ENCODE measurements around the gene FNDC11. TPM values are rescaled to one million over a fixed set of nuclear protein-coding genes. Genes with fewer than 3 reads are reported as not detected.

Gene FNDC11
- total RNA-seq, 6 experiments from 2014 or later: not detected

DNA sequence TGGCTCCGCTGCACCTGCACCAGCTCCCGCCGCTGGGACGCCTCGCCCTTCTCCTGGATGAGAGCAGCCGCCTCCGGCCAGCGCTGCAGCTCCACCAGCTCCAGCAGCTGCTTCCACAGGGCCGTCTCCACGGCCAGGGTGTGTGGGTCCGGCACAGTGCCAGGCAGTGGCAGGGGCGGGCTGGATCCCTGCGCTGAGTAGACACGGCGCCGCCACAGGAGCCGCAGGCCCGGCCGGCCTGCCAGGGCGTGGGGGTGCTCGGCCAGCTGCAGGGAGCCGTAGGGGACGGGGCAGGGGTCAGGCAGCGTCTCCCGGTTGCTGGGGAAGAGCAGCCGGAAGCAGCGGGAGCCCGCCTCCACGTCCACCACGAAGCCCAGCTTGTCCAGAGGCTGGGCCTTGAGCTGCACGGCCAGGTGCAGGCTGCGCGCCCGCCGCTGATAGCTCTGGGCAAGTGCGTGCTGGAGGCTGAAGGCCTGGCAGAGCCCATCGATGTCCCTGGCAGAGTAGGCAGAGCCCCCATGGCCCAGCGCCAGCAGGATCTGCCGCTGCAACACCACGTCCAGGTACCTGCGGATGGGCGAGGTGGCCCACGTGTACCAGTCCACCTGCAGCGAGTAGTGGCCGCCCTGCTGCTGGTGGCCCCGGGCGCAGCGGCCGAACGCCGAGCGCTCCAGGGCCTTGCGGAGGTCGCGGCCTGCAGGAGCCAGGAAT lies 9.4 kb downstream of the FNDC11 start:
- H3K9me3 Mint-ChIP-seq: no peaks in the 10 kb centered on the region; the same call in 1 of the 2 replicates
- no peak overlapping the region for H3K27ac Mint-ChIP-seq
- DNase-seq: no peak
- H3K36me3 Mint-ChIP-seq (ENCODE audit: low read depth): peaks cover 4% of the 10 kb centered on the region; the same call in 1 of the 2 replicates
- H3K4me1 Mint-ChIP-seq (ENCODE audit: low read depth): no peaks in the 10 kb centered on the region
- H3K27me3 Mint-ChIP-seq (ENCODE audit: insufficient read depth): no peaks in the 10 kb centered on the region
- TF ChIP-seq, protein P1, sequence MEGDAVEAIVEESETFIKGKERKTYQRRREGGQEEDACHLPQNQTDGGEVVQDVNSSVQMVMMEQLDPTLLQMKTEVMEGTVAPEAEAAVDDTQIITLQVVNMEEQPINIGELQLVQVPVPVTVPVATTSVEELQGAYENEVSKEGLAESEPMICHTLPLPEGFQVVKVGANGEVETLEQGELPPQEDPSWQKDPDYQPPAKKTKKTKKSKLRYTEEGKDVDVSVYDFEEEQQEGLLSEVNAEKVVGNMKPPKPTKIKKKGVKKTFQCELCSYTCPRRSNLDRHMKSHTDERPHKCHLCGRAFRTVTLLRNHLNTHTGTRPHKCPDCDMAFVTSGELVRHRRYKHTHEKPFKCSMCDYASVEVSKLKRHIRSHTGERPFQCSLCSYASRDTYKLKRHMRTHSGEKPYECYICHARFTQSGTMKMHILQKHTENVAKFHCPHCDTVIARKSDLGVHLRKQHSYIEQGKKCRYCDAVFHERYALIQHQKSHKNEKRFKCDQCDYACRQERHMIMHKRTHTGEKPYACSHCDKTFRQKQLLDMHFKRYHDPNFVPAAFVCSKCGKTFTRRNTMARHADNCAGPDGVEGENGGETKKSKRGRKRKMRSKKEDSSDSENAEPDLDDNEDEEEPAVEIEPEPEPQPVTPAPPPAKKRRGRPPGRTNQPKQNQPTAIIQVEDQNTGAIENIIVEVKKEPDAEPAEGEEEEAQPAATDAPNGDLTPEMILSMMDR (IDR thresholded peaks at IDR 0.05): no peak
- no peak overlapping the region for H3K4me3 Mint-ChIP-seq

DNA sequence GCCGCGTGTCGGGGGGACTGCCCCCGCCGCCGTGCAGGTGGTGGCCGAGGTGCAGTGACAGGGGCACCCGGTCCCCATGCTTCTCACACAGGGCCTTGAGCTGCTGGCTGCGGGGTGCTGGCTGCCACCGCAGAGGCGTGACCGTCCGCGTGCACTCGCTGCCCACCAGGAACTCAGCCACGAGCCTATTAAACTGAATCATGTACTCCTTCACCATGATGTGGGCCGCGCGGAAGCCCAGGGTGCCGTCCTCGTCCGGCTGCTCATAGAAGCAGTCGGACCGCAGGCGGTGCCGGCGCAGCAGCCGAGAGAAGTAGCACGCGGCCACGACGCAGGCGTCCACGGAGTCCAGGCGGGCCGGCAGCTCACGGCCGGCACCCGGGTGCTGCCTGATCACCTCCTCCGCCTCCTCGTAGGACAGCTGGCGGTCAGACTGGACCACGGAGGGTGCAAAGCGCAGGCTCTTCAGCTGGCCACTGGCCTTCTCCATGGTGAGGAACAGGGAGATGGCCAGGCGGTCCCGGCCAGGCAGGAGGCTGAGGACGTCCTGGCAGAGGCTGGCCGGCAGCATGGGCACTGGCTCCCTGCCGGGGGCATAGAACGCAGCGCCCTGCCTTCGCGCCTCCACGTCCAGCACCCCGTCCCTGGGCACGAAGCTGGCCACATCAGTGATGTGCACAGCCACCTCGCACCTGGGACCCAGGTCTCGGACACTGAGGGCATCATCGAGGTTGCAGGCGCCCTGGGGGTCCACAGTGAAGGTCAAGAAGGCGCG lies 10.3 kb downstream of the FNDC11 start:
- no peak for DNase-seq
- Mint-ChIP-seq H3K9me3 (no peaks in the 10 kb centered on the region; the same call in 1 of the 2 replicates), H3K27ac (no peak overlapping the region), H3K4me3 (no peak overlapping the region), H3K4me1 (ENCODE audit: low read depth) (no peaks in the 10 kb centered on the region), H3K36me3 (ENCODE audit: low read depth) (peaks cover 4% of the 10 kb centered on the region; the same call in 1 of the 2 replicates), H3K27me3 (ENCODE audit: insufficient read depth) (no peaks in the 10 kb centered on the region)
- TF ChIP-seq, protein P1 (IDR thresholded peaks at IDR 0.05): no peak

DNA sequence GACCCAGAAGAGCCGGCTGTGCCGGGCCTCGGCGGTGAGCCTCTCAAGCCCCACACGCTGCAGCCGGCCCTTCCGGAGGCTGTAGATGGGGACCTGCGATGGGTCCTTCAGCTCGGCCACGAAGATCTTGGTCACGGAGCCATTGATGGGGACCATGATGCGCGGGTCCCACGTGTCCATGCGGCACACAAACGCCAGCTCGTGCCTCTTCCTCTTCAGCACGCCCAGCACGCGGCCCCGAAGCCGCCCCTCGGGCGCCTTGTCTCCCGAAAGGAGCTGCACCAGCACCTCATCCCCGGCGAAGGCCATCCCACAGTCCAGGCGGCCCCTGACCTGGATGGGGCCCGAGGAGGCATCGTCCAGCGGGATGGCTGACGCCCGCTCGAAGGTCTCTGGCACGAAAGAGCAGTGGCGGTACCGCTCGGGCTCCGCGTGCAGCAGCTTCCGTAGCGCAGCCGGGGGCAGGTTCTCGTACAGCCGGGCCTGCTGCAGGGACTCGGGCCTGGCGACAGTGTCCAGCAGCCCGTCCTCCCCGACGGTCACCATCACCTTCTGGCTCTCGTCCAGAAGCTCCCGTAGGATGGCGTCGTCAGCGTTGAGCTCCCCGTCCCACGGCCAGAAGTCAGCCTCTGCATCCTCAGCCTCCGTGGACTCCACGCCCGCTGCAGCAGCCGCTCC lies 11.2 kb downstream of the FNDC11 start:
- Mint-ChIP-seq H3K4me3 (no peak overlapping the region), H3K36me3 (ENCODE audit: low read depth) (peaks cover 4% of the 10 kb centered on the region; the same call in 1 of the 2 replicates), H3K27ac (no peak overlapping the region), H3K9me3 (no peaks in the 10 kb centered on the region; the same call in 1 of the 2 replicates), H3K27me3 (ENCODE audit: insufficient read depth) (no peaks in the 10 kb centered on the region), H3K4me1 (ENCODE audit: low read depth) (no peaks in the 10 kb centered on the region)
- TF ChIP-seq, protein P1 (IDR thresholded peaks at IDR 0.05): no peak
- no peak for DNase-seq

DNA sequence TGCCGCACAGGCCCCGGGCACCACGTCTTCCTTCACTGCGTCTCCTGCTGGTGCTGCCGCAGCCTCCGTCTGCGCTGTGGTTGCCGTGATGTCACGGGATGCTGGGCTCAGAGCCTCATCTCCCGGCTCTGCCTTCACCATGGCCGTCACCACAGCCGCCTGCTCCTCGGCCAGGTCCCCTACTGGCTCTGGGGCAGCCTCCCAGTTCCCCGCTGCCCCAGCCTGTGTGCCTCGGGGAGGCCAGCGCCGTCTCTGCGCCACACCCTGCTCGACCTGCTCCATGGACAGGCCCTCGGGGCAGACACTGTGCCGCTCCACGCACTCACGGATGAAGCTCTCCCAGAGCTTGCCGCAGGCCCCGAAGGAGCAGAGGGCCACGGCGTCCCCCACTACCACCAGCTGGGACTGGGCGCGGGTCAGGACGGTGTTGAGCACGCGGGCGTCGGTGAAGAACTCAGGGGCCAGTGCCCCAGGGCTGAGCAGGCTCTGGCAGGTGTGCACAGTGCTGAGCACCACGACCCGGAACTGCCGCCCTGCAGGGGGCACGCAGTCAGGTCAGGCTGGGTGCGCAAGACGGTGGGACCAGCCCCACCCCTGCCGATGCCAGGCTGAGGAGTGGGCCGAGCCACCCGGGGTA lies 11.9 kb downstream of the FNDC11 start:
- H3K9me3 Mint-ChIP-seq: no peaks in the 10 kb centered on the region
- TF ChIP-seq, protein P1 (IDR thresholded peaks at IDR 0.05): no peak
- H3K4me1 Mint-ChIP-seq (ENCODE audit: low read depth): no peaks in the 10 kb centered on the region
- H3K36me3 Mint-ChIP-seq (ENCODE audit: low read depth): no peaks in the 10 kb centered on the region
- H3K27me3 Mint-ChIP-seq (ENCODE audit: insufficient read depth): no peaks in the 10 kb centered on the region
- DNase-seq: no peak
- no peak overlapping the region for H3K4me3 Mint-ChIP-seq
- H3K27ac Mint-ChIP-seq: no peak overlapping the region

DNA sequence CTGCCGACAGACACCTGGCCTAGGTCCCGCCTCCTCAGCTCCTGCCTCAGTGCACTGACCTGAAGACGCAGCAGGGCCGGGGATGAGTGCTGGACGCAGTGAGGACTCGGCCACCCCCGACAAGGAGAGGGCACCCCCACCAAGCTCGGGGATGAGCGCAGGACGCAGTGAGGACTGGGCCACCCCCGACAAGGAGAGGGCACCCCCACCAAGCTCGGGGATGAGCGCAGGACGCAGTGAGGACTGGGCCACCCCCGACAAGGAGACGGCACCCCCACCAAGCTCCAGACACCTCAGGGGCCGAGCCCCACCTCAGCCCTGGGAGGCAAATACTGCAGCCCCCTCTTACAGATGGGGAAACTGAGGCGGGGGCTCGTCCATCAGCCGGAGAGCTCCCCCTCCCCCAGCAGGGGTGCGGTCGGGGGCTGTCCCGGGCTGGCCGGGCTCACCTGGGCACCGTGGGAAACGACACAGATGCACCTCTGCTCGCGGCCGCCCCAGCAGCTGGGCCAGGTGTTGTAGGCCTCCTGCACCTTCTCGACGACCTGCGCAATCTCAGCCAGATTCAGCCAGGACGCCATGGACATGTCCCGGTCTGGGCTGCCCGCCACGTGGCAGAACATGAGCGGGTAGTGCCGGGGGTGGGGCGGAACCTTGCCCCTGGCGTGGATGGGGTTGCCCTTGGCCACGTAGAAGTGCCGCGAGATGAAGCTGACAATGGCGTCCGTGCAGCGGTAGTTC lies 12.6 kb downstream of the FNDC11 start:
- Mint-ChIP-seq H3K4me1 (ENCODE audit: low read depth) (no peaks in the 10 kb centered on the region), H3K4me3 (no peak overlapping the region)

More for the DNA sequence above, 12.6 kb downstream of the FNDC11 start:
- H3K27me3 Mint-ChIP-seq (ENCODE audit: insufficient read depth): no peaks in the 10 kb centered on the region
- DNase-seq: no peak
- H3K36me3 Mint-ChIP-seq (ENCODE audit: low read depth): no peaks in the 10 kb centered on the region
- no peak overlapping the region for H3K27ac Mint-ChIP-seq
- no peaks in the 10 kb centered on the region for H3K9me3 Mint-ChIP-seq
- TF ChIP-seq, protein P1 (IDR thresholded peaks at IDR 0.05): no peak

All from HFFc6 (cell line).